CD4-positive, alpha-beta memory T cell (primary cell): ENCODE data around the gene TACR2. TPM values are rescaled to one million over a fixed set of nuclear protein-coding genes. Genes with fewer than 3 reads are reported as not detected.

Experiments
- CTCF ChIA-PET: fragments of 350-600 bp; sonication (Branson Sonifier 250); formaldehyde crosslinking; loops from one replicate; lab custom pipeline; 2021; ENCODE audit warnings: inconsistent platforms; ENCODE audit not compliant: partially characterized antibody; lab: Charles Lee
- POLR2A ChIA-PET: fragments of 350-600 bp; sonication (Branson Sonifier 250); formaldehyde crosslinking; loops from one replicate; lab custom pipeline; 2021; ENCODE audit not compliant: partially characterized antibody; lab: Charles Lee
- DNase-seq, 5 donors: peaks; one replicate each; pipeline versions ENCODE4 v3.0.0 to v3.0.0-alpha.2; 2020 to 2022; ENCODE audit warnings: mixed read lengths in 1 of 5
- H3K27ac ChIP-seq: one replicate; pipeline ENCODE4 v1.7.0; 2013; ENCODE audit warnings: low read depth, low read length
- H3K27me3 ChIP-seq: 2 replicates; pipeline ENCODE4 v1.7.0; 2013; ENCODE audit warnings: mild to moderate bottlenecking, low read length, moderate library complexity; ENCODE audit not compliant: insufficient read depth
- H3K36me3 ChIP-seq: 2 replicates; pipeline ENCODE4 v1.7.0; 2013; ENCODE audit warnings: mild to moderate bottlenecking, low read length, moderate library complexity; ENCODE audit not compliant: insufficient read depth
- H3K4me1 ChIP-seq: 2 replicates; pipeline ENCODE4 v1.7.0; 2013; ENCODE audit warnings: mild to moderate bottlenecking, low read length, moderate library complexity; ENCODE audit not compliant: insufficient read depth
- H3K4me3 ChIP-seq, 2 donors: one replicate each; pipeline ENCODE4 v1.7.0; 2013; ENCODE audit warnings: low read length in 2 of 2, mild to moderate bottlenecking in 1 of 2
- H3K9me3 ChIP-seq, 2 donors: one replicate each; pipeline ENCODE4 v1.7.0; 2013; ENCODE audit warnings: low read length in 2 of 2, control low read depth in 1 of 2; ENCODE audit not compliant: control insufficient read depth in 1 of 2
- H3K27ac Mint-ChIP-seq, 7 donors: one replicate each; pipeline ENCODE4 v1.8.0; 2020 to 2021; ENCODE audit warnings: mixed read lengths in 7 of 7, mild to moderate bottlenecking in 6 of 7, inconsistent platforms in 3 of 7, moderate library complexity in 3 of 7
- H3K27me3 Mint-ChIP-seq, 2 donors: one replicate each; pipeline ENCODE4 v1.8.0; 2020 to 2021; ENCODE audit warnings: mixed read lengths in 2 of 2
- H3K36me3 Mint-ChIP-seq, 2 donors: one replicate each; pipeline ENCODE4 v1.8.0; 2020 to 2021; ENCODE audit warnings: mixed read lengths in 2 of 2, inconsistent platforms in 1 of 2, mild to moderate bottlenecking in 1 of 2
- H3K4me1 Mint-ChIP-seq, 4 donors: one replicate each; pipeline ENCODE4 v1.8.0; 2020 to 2021; ENCODE audit warnings: mixed read lengths in 4 of 4, mild to moderate bottlenecking in 1 of 4
- H3K4me3 Mint-ChIP-seq, 8 donors: one replicate each; pipeline ENCODE4 v1.8.0; 2020 to 2021; ENCODE audit warnings: mixed read lengths in 8 of 8, mild to moderate bottlenecking in 7 of 8, moderate library complexity in 6 of 8, inconsistent platforms in 3 of 8
- H3K9me3 Mint-ChIP-seq, 8 donors: one replicate each; pipeline ENCODE4 v1.8.0; 2020 to 2021; ENCODE audit warnings: mixed read lengths in 8 of 8, mild to moderate bottlenecking in 5 of 8, inconsistent platforms in 3 of 8, moderate library complexity in 1 of 8
- intact Hi-C: fragments of 100-400 bp; cut with micrococcal nuclease; formaldehyde crosslinking; loops from one replicate; pipeline ENCODE4 v1.15.1; 2023
- polyA plus RNA-seq, 2 donors: library from polyadenylated mRNA; unstranded; fragments of 300-500 nt; fragmentation: Illumina TruSeq; gene quantifications; one replicate each; pipeline ENCODE4 v1.2.3, GENCODE V29; 2021
- total RNA-seq, 2 experiments: library from RNA; stranded (reverse); gene quantifications; one replicate each; pipeline ENCODE4 v1.2.3, GENCODE V29; 2021

TACR2 gene
- total and polyA plus RNA-seq, 4 experiments from 2014 or later, result 0.17 to 0.19 TPM; not detected in 2

DNA sequence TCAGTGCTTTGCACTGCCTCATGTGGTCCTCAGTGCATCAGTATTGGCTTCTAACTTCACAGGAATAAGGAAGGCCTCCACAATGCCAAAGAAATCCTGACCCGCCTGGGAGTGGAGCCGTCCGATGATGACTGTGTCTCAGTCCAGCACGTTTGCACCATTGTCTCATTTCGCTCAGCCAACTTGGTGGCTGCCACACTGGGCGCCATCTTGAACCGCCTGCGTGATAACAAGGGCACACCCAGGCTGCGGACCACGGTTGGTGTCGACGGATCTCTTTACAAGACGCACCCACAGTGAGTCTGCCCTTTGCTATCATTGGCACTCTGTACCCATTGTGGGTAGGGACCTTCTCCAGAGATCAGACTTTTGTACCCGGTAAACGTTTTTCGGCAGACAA is 36.9 kb downstream of the TACR2 start:
- H3K27me3 Mint-ChIP-seq, result no peaks in the 10 kb centered on the region
- no peak overlapping the region for H3K4me3 ChIP-seq
- no peaks in the 10 kb centered on the region for H3K27me3 ChIP-seq
- ChIA-PET POLR2A (no interaction called here), CTCF (no interaction called here)
- H3K9me3 Mint-ChIP-seq, result peaks cover 0 to 1% (median 0%) of the 10 kb centered on the region in 8 donors
- no peaks in the 10 kb centered on the region for H3K4me1 ChIP-seq
- peaks cover 55 to 82% of the 10 kb centered on the region in 2 donors for H3K36me3 Mint-ChIP-seq
- H3K9me3 ChIP-seq, result no peaks in the 10 kb centered on the region
- peaks cover 82% of the 10 kb centered on the region for H3K36me3 ChIP-seq
- DNase-seq, result no peak
- H3K4me1 Mint-ChIP-seq, result no peaks in the 10 kb centered on the region
- peak overlapping the region in 4 of 7 donors; percentile 27 to 74 (median 57) for H3K27ac Mint-ChIP-seq
- intact Hi-C loops, result no loop called here
- no peak overlapping the region for H3K27ac ChIP-seq
- H3K4me3 Mint-ChIP-seq, result no peak overlapping the region

GRCh38 chr10:69377933-69378332 is 38.8 kb downstream of the TACR2 start:
- POLR2A ChIA-PET, result no interaction called here
- no peak overlapping the region for H3K4me3 ChIP-seq
- Mint-ChIP-seq H3K27ac (peak overlapping the region in 6 of 7 donors; percentile 9 to 75 (median 52)), H3K4me1 (peaks cover 0 to 4% (median 1%) of the 10 kb centered on the region in 4 donors), H3K9me3 (no peaks in the 10 kb centered on the region), H3K36me3 (peaks cover 51 to 80% of the 10 kb centered on the region in 2 donors), H3K27me3 (no peaks in the 10 kb centered on the region), H3K4me3 (no peak overlapping the region)
- H3K27me3 ChIP-seq, result no peaks in the 10 kb centered on the region
- DNase-seq, result no peak
- no peaks in the 10 kb centered on the region for H3K4me1 ChIP-seq
- H3K9me3 ChIP-seq, result no peaks in the 10 kb centered on the region
- H3K36me3 ChIP-seq, result peaks cover 72% of the 10 kb centered on the region
- H3K27ac ChIP-seq, result no peak overlapping the region
- CTCF ChIA-PET, result no interaction called here
- intact Hi-C loops, result no loop called here

DNA sequence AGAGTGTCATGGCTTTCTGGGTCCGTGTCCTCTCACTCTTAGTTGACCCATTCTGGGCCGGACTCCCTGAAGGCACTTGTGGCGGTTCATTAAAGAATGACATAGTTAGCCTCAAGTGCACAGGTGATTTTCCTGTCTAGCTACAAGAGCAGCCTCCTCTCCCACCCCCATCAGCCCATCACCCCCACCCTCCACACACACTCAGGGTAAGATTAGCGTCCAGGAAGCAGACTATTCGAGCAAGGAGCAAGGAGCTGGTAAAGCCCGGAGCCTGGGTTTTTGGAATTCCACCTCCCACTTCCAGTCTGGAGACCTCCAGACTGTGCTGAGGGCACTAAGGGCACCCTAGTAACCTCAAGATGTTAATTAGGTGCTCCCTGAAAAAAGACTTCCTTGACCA is 39.5 kb downstream of the TACR2 start:
- no peaks in the 10 kb centered on the region for H3K4me1 ChIP-seq
- peaks cover 65% of the 10 kb centered on the region for H3K36me3 ChIP-seq
- intact Hi-C loops, result no loop called here
- H3K4me3 ChIP-seq, result no peak overlapping the region
- H3K4me3 Mint-ChIP-seq, result no peak overlapping the region
- H3K36me3 Mint-ChIP-seq, result peaks cover 45 to 77% of the 10 kb centered on the region in 2 donors
- no peaks in the 10 kb centered on the region for H3K27me3 Mint-ChIP-seq
- peaks cover 0 to 5% (median 1%) of the 10 kb centered on the region in 4 donors for H3K4me1 Mint-ChIP-seq
- POLR2A ChIA-PET, result no interaction called here
- H3K9me3 ChIP-seq, result no peaks in the 10 kb centered on the region
- no peaks in the 10 kb centered on the region for H3K9me3 Mint-ChIP-seq
- DNase-seq, result no peak
- no peaks in the 10 kb centered on the region for H3K27me3 ChIP-seq
- no peak overlapping the region for H3K27ac ChIP-seq
- CTCF ChIA-PET, result no interaction called here
- H3K27ac Mint-ChIP-seq, result peak overlapping the region in 3 of 7 donors; percentile 29 to 57 (median 29)

DNA sequence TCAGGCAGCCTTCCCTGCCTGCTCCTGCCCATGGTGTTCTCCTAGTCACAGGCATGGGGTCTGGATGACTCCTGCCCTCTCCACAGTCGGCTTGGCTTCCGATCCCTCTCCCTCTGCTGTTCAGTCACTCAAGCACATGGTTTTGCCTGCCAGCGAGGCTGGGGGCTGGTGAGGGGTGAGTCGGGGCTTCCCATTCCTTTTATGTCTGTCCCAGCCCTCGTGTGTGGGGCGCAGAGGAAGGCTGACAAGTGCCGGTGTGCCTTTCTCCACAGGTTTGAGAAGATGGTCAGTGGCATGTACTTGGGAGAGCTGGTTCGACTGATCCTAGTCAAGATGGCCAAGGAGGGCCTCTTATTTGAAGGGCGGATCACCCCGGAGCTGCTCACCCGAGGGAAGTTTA is 40.1 kb downstream of the TACR2 start:
- H3K4me1 Mint-ChIP-seq, result peaks cover 0 to 11% (median 1%) of the 10 kb centered on the region in 4 donors
- Histone ChIP-seq H3K27me3 (no peaks in the 10 kb centered on the region), H3K4me3 (no peak overlapping the region), H3K27ac (no peak overlapping the region), H3K4me1 (no peaks in the 10 kb centered on the region), H3K36me3 (peaks cover 62% of the 10 kb centered on the region), H3K9me3 (no peaks in the 10 kb centered on the region)
- no peaks in the 10 kb centered on the region for H3K27me3 Mint-ChIP-seq
- H3K36me3 Mint-ChIP-seq, result peaks cover 49 to 77% of the 10 kb centered on the region in 2 donors
- intact Hi-C loops, result no loop called here
- no peaks in the 10 kb centered on the region for H3K9me3 Mint-ChIP-seq
- no peak overlapping the region for H3K4me3 Mint-ChIP-seq
- ChIA-PET CTCF (interaction anchor here (1.1 kb wide), 1 partner anchor 139 kb away, joined by 3 read pairs; no protein-coding TSS in a partner anchor), POLR2A (no interaction called here)
- DNase-seq, result no peak
- peak overlapping the region in 4 of 7 donors; percentile 52 to 84 (median 71) for H3K27ac Mint-ChIP-seq

- Mint-ChIP-seq H3K9me3 (no peaks in the 10 kb centered on the region), H3K27ac (peak overlapping the region in 5 of 7 donors; percentile 18 to 82 (median 49)), H3K27me3 (no peaks in the 10 kb centered on the region), H3K4me3 (no peak overlapping the region), H3K4me1 (peaks cover 0 to 14% (median 2%) of the 10 kb centered on the region in 4 donors), H3K36me3 (peaks cover 53 to 81% of the 10 kb centered on the region in 2 donors)
- no peak for DNase-seq
- Histone ChIP-seq H3K4me3 (no peak overlapping the region), H3K9me3 (no peaks in the 10 kb centered on the region), H3K27ac (no peak overlapping the region), H3K4me1 (no peaks in the 10 kb centered on the region), H3K36me3 (peaks cover 66% of the 10 kb centered on the region), H3K27me3 (no peaks in the 10 kb centered on the region)
- CTCF ChIA-PET, result interaction anchor here (1.1 kb wide), 1 partner anchor 140 kb away, joined by 3 read pairs; no protein-coding TSS in a partner anchor
- intact Hi-C loops, result no loop called here
- POLR2A ChIA-PET, result no interaction called here
Measured at GRCh38 chr10:69375307-69376151, 41.2 kb downstream of the TACR2 start.

- Mint-ChIP-seq H3K27me3 (no peaks in the 10 kb centered on the region), H3K4me3 (no peak overlapping the region), H3K36me3 (peaks cover 53 to 82% of the 10 kb centered on the region in 2 donors), H3K27ac (peak overlapping the region in 6 of 7 donors; percentile 41 to 71 (median 56)), H3K9me3 (no peaks in the 10 kb centered on the region), H3K4me1 (peaks cover 0 to 14% (median 2%) of the 10 kb centered on the region in 4 donors)
- H3K4me3 ChIP-seq, result no peak overlapping the region
- no peaks in the 10 kb centered on the region for H3K4me1 ChIP-seq
- H3K9me3 ChIP-seq, result no peaks in the 10 kb centered on the region
- DNase-seq, result no peak
- intact Hi-C loops, result no loop called here
- peaks cover 66% of the 10 kb centered on the region for H3K36me3 ChIP-seq
- CTCF ChIA-PET, result no interaction called here
- POLR2A ChIA-PET, result no interaction called here
- H3K27me3 ChIP-seq, result no peaks in the 10 kb centered on the region
- no peak overlapping the region for H3K27ac ChIP-seq
Measured at GRCh38 chr10:69374931-69375306, 41.8 kb downstream of the TACR2 start.

DNA sequence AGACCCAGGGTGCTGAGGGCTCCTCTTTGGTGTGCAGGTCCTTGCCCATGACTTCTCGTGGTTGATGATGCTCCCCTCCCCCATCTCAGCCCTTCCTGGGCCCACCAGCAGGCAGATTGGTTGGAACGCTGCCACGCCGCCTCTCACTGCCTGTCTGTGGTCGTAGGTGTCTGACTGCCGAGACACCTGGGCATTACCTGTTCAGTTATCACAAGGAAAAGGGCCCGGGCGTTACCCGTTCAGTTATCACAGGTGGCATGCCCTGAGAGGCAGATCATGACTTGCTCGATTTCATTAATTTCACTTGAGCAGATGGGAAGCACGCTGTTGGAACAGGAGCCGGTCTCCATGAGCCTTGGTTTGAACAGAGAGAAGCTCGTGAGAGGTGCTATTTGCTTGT is 42.5 kb downstream of the TACR2 start:
- POLR2A ChIA-PET, result no interaction called here
- Mint-ChIP-seq H3K9me3 (no peaks in the 10 kb centered on the region), H3K4me1 (peaks cover 0 to 14% (median 3%) of the 10 kb centered on the region in 4 donors), H3K27me3 (no peaks in the 10 kb centered on the region), H3K27ac (peak overlapping the region in 5 of 7 donors; percentile 12 to 70 (median 49)), H3K36me3 (peaks cover 54 to 80% of the 10 kb centered on the region in 2 donors), H3K4me3 (no peak overlapping the region)
- H3K27me3 ChIP-seq, result no peaks in the 10 kb centered on the region
- H3K4me3 ChIP-seq, result no peak overlapping the region
- CTCF ChIA-PET, result no interaction called here
- H3K4me1 ChIP-seq, result no peaks in the 10 kb centered on the region
- DNase-seq, result no peak
- H3K27ac ChIP-seq, result no peak overlapping the region
- peaks cover 61% of the 10 kb centered on the region for H3K36me3 ChIP-seq
- intact Hi-C loops, result no loop called here
- H3K9me3 ChIP-seq, result no peaks in the 10 kb centered on the region
